Choroid plexus epithelial cell (primary cell): ENCODE data around the gene RNH1.
"Not testable (repeated sequence)": the region's sequence is repeated elsewhere in the genome, so short reads cannot be mapped to it uniquely, and the experiment has no call there.

Source experiments
- DNase-seq: peaks from one replicate; pipeline ENCODE4 v3.0.0-alpha.2; 2010; ENCODE audit warnings: low read depth
- H3K4me3 ChIP-seq: 2 replicates; pipeline ENCODE4 v1.5.1; 2011; ENCODE audit warnings: low read depth, mild to moderate bottlenecking, control low read depth, low read length, moderate library complexity
- CTCF ChIP-seq: conservative IDR thresholded peaks from 2 replicates; pipeline ENCODE4 v1.5.1; 2011; ENCODE audit warnings: low read depth, mild to moderate bottlenecking, control low read depth, inconsistent platforms, low read length, moderate library complexity

RNH1 gene

GRCh38 chr11:528166-528814 is 21.2 kb upstream of the RNH1 start:
- no peak for DNase-seq
- no peak for TF ChIP-seq CTCF
- no peak overlapping the region for H3K4me3 ChIP-seq

GRCh38 chr11:526192-526591 is 19.1 kb upstream of the RNH1 start:
- TF ChIP-seq CTCF = no peak
- H3K4me3 ChIP-seq = no peak overlapping the region
- DNase-seq = no peak

GRCh38 chr11:521177-521688 is 14.2 kb upstream of the RNH1 start:
- no peak for TF ChIP-seq CTCF
- no peak for DNase-seq
- no peak overlapping the region for H3K4me3 ChIP-seq

- no peak overlapping the region for H3K4me3 ChIP-seq
- DNase-seq = no peak
- TF ChIP-seq CTCF = peak; percentile 34
These were observed 13.6 kb upstream of the RNH1 start for GRCh38 chr11:520428-521176.

- H3K4me3 ChIP-seq = peak overlapping the region; percentile 38
- peak; percentile 53 for TF ChIP-seq CTCF
- peak; percentile 91 for DNase-seq
These were observed 11.6 kb upstream of the RNH1 start for GRCh38 chr11:518463-519202.

GRCh38 chr11:516918-517685 is 10.1 kb upstream of the RNH1 start:
- not testable (repeated sequence) for H3K4me3 ChIP-seq, DNase-seq

GRCh38 chr11:516400-516799 is 9.4 kb upstream of the RNH1 start:
- no peak for TF ChIP-seq CTCF
- DNase-seq = no peak
- H3K4me3 ChIP-seq = no peak overlapping the region
